ENCODE measurements around the gene EPHB3.

Gene EPHB3

DNA sequence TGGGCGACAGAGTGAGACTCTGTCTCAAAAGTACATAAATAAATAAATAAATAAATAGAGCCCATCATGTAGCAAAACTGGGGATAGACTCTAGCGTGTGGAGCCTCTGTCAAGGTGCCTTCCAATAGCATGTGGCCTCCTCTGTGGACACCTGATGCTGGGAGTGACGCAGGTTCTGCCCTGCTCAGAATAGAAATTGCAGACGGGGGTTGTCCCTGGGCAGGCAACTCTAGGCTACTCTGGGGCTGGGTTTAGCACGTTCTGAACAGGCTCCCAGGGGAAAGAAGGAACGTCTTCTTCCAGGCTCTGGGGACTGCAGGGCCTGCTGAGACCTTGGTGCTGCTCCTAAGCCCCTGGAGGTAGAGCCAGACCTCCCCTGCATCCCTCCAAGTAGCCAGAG, 65.3 kb downstream of the EPHB3 start:
- DNase-seq (ENCODE audit: low spot score), result no peak

DNA sequence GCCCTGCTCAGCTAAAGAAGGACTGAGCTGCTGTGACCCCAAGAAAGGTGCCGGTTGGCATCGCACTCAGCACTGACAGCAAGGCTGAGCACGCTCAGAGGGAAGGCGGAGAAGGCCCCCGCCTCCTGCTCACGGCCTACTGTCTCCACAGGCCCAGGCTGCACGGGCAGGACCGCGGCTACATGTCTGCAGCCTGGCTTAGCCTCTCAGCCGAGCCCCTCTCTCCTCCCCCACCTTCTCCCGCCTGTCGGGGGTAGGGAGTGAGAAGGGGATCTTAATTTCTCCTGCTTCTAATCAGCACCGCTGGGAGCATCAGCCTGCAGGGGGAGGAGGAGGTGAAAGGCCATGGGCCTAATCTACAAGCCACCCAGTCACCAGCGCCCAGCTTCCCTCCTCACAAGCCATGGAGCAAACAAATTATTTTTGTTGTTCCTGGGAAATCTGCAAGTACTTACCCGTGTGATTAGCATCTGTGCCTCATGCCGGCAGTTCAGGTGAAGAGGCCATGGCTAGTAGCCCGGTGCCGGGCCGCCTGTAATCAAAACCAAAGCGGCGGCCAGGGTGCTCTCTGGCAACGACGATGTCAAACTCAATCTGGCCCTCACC, 68.1 kb downstream of the EPHB3 start:
- no peak for DNase-seq (ENCODE audit: low spot score)

DNA sequence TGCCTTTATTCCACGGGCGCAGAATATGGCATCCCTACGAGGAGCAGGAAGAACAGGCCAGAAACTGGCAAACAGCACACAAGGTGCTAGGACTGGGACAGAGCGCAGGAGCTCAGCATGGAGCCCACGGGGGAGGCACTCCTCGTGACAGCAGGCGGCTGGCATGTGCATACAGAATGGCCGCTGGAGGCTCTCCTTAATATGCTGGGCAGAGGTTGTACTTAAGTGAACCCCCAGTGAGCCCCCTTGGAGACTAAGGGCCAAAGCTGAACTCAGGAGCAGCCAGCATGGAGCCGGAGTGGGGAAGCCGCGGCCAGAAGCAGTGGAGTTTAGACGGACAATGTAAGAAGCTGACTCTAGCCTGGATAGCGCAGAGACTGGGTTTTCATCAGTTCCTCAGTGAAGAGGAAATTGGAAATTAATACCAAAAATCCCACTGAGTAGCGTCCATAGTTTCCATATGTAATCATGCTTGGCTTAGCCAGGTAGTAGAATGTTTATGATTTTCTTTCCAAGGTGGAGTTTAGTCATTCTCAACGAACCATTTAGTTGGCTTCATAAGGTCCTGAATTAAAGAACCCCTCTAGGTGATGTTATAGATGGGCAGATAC, 69.4 kb downstream of the EPHB3 start:
- no peak for DNase-seq (ENCODE audit: low spot score)

DNA sequence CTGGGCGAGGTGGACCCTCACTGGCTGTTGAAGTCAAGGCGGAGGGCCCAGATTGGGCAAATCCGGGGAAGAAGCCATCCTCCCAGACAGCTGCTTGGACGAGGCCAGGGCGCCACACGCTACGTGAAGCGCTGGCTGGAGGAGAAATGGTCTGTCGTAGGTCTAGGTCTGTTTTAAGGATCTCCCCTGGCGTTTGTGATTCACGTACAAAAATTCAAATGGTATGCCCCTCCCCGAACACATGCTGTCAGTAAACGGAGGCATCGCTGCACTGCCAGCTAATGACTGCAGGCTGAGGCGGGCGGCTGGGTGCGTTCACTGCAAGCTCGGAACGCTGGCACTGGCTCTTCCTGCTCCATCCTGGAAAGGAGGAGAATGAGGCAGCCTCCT, 69.9 kb downstream of the EPHB3 start:
- DNase-seq (ENCODE audit: low spot score), result no peak

All from RKO (cell line).